HTR-8/SVneo (cell line): Measurements from ENCODE around the gene PAPSS1.

ENCODE experiments used
- DNase-seq: peaks from one replicate; pipeline ENCODE4 v3.0.0; 2011; ENCODE audit warnings: low spot score, mixed read lengths; ENCODE audit not compliant: insufficient read length
- FAIRE-seq: peaks from 2 replicates; lab custom pipeline; 2011; peaks lifted over from hg19 to GRCh38; lab: Jason Lieb, UNC

Gene PAPSS1

DNA sequence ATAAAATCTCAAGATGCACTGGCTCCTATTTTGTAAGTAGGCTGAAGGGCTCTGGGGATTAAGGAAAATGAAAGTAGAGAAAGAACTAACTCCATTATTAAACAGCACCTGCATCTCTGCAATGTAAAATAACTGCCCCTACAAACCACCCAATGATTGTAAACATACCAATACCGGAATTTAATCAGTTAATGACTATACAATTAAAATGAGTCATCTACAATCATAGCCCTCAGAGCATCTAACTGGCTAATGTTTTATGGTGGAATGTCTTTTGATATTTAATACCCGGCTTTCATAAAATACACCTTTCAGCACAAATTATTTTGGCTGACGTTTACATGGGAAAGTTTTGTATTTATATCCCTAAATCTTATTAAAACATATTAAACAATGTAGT lies 142.3 kb downstream of the PAPSS1 start:
- no peak for DNase-seq
- FAIRE-seq = no peak

DNA sequence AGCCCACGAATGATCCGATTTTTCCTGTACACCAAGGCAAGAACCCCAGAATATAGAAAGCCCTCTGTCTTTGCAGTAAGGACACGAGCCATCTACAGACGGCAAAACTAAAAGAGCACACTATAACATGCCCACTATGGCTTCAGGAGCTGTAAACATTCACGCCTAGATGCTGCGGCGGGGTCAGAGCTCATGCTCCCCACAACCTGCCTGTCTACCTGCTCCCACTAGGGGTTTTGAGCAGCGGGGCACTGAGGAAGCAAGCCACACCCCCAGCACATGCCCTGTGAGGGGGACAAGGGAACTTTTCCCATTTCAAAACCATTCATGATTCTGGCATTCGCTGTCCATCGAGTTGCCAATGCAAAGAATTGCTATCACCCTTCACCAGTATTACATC lies 144.8 kb downstream of the PAPSS1 start:
- FAIRE-seq (no peak), DNase-seq (no peak)

DNA sequence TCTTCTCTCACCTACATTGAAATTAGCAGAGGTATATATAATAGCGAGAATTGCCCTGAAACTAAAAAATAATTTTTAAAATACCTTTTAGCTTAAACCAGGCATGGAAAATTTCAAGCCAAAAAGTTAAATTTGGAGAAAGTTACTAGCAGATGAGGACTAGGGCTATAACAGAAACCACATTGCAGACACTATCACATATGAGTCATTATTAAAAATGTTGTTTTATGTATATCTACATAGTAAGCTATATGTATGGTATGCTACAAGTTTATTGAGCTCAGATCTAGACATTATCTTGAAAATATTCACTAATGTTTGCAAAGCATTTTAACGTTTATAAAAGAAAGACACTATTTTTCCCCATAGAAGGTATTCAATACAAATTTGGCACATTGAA lies 147.8 kb downstream of the PAPSS1 start:
- FAIRE-seq (no peak), DNase-seq (no peak)

DNA sequence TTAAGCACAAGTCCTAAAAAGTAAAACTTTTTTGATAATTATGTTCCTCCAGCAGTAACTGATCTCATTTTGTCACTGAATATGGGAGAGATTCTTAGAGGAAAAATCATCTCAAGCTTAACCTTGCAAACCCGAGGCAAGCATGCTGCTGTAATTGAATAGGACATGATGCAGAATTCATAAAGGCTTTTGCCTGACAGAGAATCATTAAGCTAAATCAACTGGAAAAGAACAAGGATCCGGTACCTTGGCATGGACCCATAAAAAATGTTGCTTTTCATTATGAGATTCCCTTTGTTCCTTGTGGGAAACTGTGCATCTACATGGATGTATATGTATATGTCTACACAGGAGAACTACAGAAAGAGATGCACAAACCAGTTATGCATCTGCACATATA lies 149.1 kb downstream of the PAPSS1 start:
- DNase-seq = no peak
- no peak for FAIRE-seq

DNA sequence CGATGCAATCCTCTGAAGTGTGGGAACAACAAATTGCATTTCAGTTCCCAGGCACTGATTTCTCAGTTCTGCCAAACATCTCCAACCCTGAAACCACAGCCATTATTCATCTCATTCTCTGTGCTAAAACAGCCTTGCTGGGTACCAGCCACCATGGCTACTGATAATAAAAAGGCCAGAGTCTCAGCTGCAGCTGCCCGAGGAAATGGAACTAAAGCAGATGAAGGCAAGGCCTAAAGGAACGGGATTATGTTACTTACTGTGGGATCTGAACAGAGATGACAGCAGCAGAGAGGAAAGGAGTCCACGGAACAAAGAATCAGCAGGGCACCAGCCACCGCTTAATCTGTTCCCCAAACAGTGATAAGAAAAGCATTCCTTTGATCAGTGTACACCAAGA lies 155.7 kb downstream of the PAPSS1 start:
- FAIRE-seq = no peak
- no peak for DNase-seq
